WTC11 (cell line): ENCODE results near the gene HOXB3. TPM values are rescaled to one million over a fixed set of nuclear protein-coding genes. Genes with fewer than 3 reads are reported as not detected.

Source experiments
- ATAC-seq: fragments of 200-7000 bp; cut with Tn5 transposase; 2 replicates; pipeline ENCODE4 v1.10.0; 2021; ENCODE audit warnings: mild to moderate bottlenecking, moderate library complexity
- CTCF ChIA-PET: fragments of 300-600 bp; sonication (Branson Sonifier 250); formaldehyde crosslinking; loops from one replicate; lab custom pipeline; 2021; ENCODE audit warnings: antibody characterized with exemption; lab: Charles Lee
- POLR2A ChIA-PET: fragments of 350-600 bp; sonication (Branson Sonifier 250); formaldehyde crosslinking; loops from one replicate; lab custom pipeline; 2021; ENCODE audit warnings: antibody characterized with exemption; lab: Charles Lee
- DNase-seq: peaks from one replicate; pipeline ENCODE4 v3.0.0; 2021; ENCODE audit warnings: low spot score
- H3K27ac Mint-ChIP-seq: 2 replicates; pipeline ENCODE4 v1.8.0; 2021; ENCODE audit warnings: mixed read lengths
- H3K27me3 Mint-ChIP-seq: 2 replicates; pipeline ENCODE4 v1.8.0; 2021; ENCODE audit warnings: low read depth, mild to moderate bottlenecking, moderate library complexity, mixed read lengths
- H3K36me3 Mint-ChIP-seq: 2 replicates; pipeline ENCODE4 v1.8.0; 2021; ENCODE audit warnings: mixed read lengths
- H3K4me1 Mint-ChIP-seq: 2 replicates; pipeline ENCODE4 v1.8.0; 2022; ENCODE audit warnings: mixed read lengths
- H3K4me3 Mint-ChIP-seq: 2 replicates; pipeline ENCODE4 v1.8.0; 2021; ENCODE audit warnings: mild to moderate bottlenecking, moderate library complexity, mixed read lengths
- H3K9me3 Mint-ChIP-seq: 2 replicates; pipeline ENCODE4 v1.8.0; 2021; ENCODE audit warnings: mixed read lengths
- ARID4B ChIP-seq: sonication (generic); formaldehyde crosslinking; IDR thresholded peaks from 2 replicates; pipeline ENCODE4 v1.8.0; 2023; ENCODE audit warnings: missing genetic modification reagents, mild to moderate bottlenecking, borderline replicate concordance
- ATF2 ChIP-seq: sonication (generic); formaldehyde crosslinking; IDR thresholded peaks from 2 replicates; pipeline ENCODE4 v1.8.1; 2022; ENCODE audit warnings: low read depth, missing genetic modification reagents, borderline replicate concordance
- EMX1 ChIP-seq: fragments of 250-450 bp; sonication (Bioruptor Pico); IDR thresholded peaks from 2 replicates; pipeline ENCODE4 v1.8.0; 2021; ENCODE audit warnings: mild to moderate bottlenecking
- FOXJ3 ChIP-seq: sonication (generic); formaldehyde crosslinking; IDR thresholded peaks from 2 replicates; pipeline ENCODE4 v1.9.0; 2021; ENCODE audit warnings: missing genetic modification reagents, mild to moderate bottlenecking, borderline replicate concordance
- FOXK1 ChIP-seq: sonication (generic); formaldehyde crosslinking; IDR thresholded peaks from 2 replicates; pipeline ENCODE4 v1.8.0; 2022; ENCODE audit warnings: mild to moderate bottlenecking, moderate library complexity, missing genetic modification reagents
- GRHL2 ChIP-seq: fragments of 250-450 bp; sonication (Bioruptor Pico); IDR thresholded peaks from 2 replicates; pipeline ENCODE4 v1.8.0; 2022; ENCODE audit warnings: mild to moderate bottlenecking, moderate library complexity; ENCODE audit not compliant: insufficient replicate concordance, severe bottlenecking
- JAZF1 ChIP-seq: fragments of 250-450 bp; sonication (Bioruptor Pico); IDR thresholded peaks from 2 replicates; pipeline ENCODE4 v1.9.0; 2021; ENCODE audit warnings: moderate library complexity, mild to moderate bottlenecking, inconsistent platforms
- JUN ChIP-seq: sonication (generic); formaldehyde crosslinking; IDR thresholded peaks from 2 replicates; pipeline ENCODE4 v1.8.0; 2023; ENCODE audit warnings: mild to moderate bottlenecking, missing genetic modification reagents
- KAT7 ChIP-seq: sonication (generic); formaldehyde crosslinking; IDR thresholded peaks from 2 replicates; pipeline ENCODE4 v1.8.1; 2023; ENCODE audit warnings: missing genetic modification reagents, mild to moderate bottlenecking, borderline replicate concordance
- NFATC4 ChIP-seq: fragments of 250-450 bp; sonication (Bioruptor Pico); IDR thresholded peaks from 2 replicates; pipeline ENCODE4 v1.9.0; 2021; ENCODE audit warnings: mild to moderate bottlenecking
- RORB ChIP-seq: fragments of 250-450 bp; sonication (Bioruptor Pico); IDR thresholded peaks from 2 replicates; pipeline ENCODE4 v1.9.0; 2021; ENCODE audit warnings: mild to moderate bottlenecking
- SMAD3 ChIP-seq: sonication (generic); formaldehyde crosslinking; IDR thresholded peaks from 2 replicates; pipeline ENCODE4 v1.8.0; 2022; ENCODE audit warnings: missing genetic modification reagents, mild to moderate bottlenecking, borderline replicate concordance
- TEAD4 ChIP-seq: sonication (generic); formaldehyde crosslinking; IDR thresholded peaks from 2 replicates; pipeline ENCODE4 v1.8.0; 2022; ENCODE audit warnings: mild to moderate bottlenecking, missing genetic modification reagents
- ZMAT4 ChIP-seq: fragments of 250-450 bp; sonication (Bioruptor Pico); IDR thresholded peaks from 2 replicates; pipeline ENCODE4 v1.9.0; 2021; ENCODE audit warnings: mild to moderate bottlenecking
- total RNA-seq: library from RNA; stranded (reverse); gene quantifications from 3 replicates; pipeline ENCODE4 v1.2.3, GENCODE V29; 2021
- TF ChIP-seq, protein P1 (sequence below): sonication (generic); formaldehyde crosslinking; conservative IDR thresholded peaks from 2 replicates; pipeline ENCODE4 v1.8.1; 2023; ENCODE audit warnings: mild to moderate bottlenecking, low read depth, missing genetic modification reagents, moderate library complexity
- TF ChIP-seq, protein P2 (sequence below): fragments of 250-450 bp; sonication (Bioruptor Pico); IDR thresholded peaks from 2 replicates; pipeline ENCODE4 v1.8.0; 2021; ENCODE audit warnings: mild to moderate bottlenecking
- TF ChIP-seq, protein P3 (sequence below): sonication (generic); formaldehyde crosslinking; IDR thresholded peaks from 2 replicates; pipeline ENCODE4 v1.8.1; 2023; ENCODE audit warnings: mild to moderate bottlenecking, missing genetic modification reagents, moderate library complexity

The HOXB3 gene
- total RNA-seq, 1 experiment from 2014 or later, result 0.09 TPM

GRCh38 chr17:48546924-48547807 lies 42.9 kb downstream of the HOXB3 start:
- H3K27ac Mint-ChIP-seq, result no peak overlapping the region
- DNase-seq (no peak), ATAC-seq (no peak)
- H3K9me3 Mint-ChIP-seq, result no peaks in the 10 kb centered on the region
- no peak for TF ChIP-seq ATF2
- no peak for TF ChIP-seq FOXK1 (CRISPR knock-in tag)
- TF ChIP-seq KAT7 (CRISPR knock-in tag), result no peak
- TF ChIP-seq NFATC4 (CRISPR knock-in tag), result no peak
- no peak for TF ChIP-seq EMX1 (CRISPR knock-in tag)
- TF ChIP-seq ZMAT4 (CRISPR knock-in tag), result no peak
- no peaks in the 10 kb centered on the region for H3K36me3 Mint-ChIP-seq
- peak overlapping the region; percentile 41 for H3K4me3 Mint-ChIP-seq
- peaks cover 99% of the 10 kb centered on the region; the same call in 1 of the 2 replicates for H3K27me3 Mint-ChIP-seq
- H3K4me1 Mint-ChIP-seq, result peaks cover 74% of the 10 kb centered on the region
- CTCF ChIA-PET, result interaction anchor here (0.6 to 2.3 kb wide), 11 partner anchors 17 to 286 kb away, joined by 3 to 8 read pairs (median 4); no protein-coding TSS in a partner anchor
- POLR2A ChIA-PET, result interaction anchor here (0.5 to 1.0 kb wide), 2 partner anchors 18 to 163 kb away, joined by 3 to 4 read pairs; no protein-coding TSS in a partner anchor

DNA sequence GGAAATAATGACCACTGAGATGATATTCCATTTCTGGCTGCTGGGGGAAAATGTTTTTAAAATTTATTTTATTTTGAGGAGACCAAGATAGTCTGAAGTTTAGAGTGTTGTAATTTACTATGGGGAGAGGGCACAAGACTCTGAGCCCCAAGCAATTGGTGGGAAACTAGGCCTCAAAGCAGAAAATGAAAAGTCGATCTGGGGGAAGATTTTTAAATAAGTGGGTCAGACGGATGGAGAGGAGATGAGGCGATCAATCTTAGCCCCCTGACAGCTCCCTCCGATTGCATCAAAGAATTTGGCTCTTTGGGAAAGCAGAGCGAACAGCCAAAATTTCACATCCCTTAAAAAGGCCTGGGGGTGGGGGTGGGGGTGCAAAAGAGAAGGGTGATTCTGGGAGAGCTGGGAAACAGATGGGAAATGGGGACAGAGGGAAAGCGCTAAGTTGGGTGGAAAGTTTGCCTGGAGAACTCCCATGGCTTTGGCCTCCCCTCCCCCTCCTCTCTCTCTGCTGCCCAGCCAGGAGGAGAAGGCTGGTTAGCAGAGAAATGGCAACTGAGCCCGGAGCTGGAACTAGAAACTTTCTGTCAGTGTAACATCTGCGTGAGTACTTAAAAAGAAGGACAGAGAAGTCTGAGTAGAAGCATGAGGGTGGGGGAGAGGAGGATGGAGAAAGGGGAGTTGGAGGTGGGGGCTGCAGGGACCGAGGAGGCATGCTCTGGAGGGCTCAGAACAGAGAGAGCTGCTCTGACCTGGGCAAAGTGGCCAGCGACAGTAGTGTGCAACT lies 43.7 kb downstream of the HOXB3 start:
- ChIA-PET CTCF (interaction anchor here (0.8 to 2.3 kb wide), 9 partner anchors 18 to 285 kb away, joined by 3 to 8 read pairs (median 4); no protein-coding TSS in a partner anchor), POLR2A (interaction anchor here (0.5 to 1.0 kb wide), 3 partner anchors 17 to 163 kb away, joined by 3 to 4 read pairs (median 3); no protein-coding TSS in a partner anchor)
- no peak for TF ChIP-seq TEAD4 (CRISPR knock-in tag)
- TF ChIP-seq GRHL2 (CRISPR knock-in tag), result no peak
- TF ChIP-seq, protein P1, sequence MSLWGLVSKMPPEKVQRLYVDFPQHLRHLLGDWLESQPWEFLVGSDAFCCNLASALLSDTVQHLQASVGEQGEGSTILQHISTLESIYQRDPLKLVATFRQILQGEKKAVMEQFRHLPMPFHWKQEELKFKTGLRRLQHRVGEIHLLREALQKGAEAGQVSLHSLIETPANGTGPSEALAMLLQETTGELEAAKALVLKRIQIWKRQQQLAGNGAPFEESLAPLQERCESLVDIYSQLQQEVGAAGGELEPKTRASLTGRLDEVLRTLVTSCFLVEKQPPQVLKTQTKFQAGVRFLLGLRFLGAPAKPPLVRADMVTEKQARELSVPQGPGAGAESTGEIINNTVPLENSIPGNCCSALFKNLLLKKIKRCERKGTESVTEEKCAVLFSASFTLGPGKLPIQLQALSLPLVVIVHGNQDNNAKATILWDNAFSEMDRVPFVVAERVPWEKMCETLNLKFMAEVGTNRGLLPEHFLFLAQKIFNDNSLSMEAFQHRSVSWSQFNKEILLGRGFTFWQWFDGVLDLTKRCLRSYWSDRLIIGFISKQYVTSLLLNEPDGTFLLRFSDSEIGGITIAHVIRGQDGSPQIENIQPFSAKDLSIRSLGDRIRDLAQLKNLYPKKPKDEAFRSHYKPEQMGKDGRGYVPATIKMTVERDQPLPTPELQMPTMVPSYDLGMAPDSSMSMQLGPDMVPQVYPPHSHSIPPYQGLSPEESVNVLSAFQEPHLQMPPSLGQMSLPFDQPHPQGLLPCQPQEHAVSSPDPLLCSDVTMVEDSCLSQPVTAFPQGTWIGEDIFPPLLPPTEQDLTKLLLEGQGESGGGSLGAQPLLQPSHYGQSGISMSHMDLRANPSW (CRISPR knock-in tag), result no peak
- no peak for TF ChIP-seq RORB
- TF ChIP-seq SMAD3 (CRISPR knock-in tag), result no peak
- TF ChIP-seq FOXJ3, result no peak
- TF ChIP-seq ARID4B (CRISPR knock-in tag), result no peak
- TF ChIP-seq JUN (CRISPR knock-in tag), result no peak
- TF ChIP-seq, protein P2, sequence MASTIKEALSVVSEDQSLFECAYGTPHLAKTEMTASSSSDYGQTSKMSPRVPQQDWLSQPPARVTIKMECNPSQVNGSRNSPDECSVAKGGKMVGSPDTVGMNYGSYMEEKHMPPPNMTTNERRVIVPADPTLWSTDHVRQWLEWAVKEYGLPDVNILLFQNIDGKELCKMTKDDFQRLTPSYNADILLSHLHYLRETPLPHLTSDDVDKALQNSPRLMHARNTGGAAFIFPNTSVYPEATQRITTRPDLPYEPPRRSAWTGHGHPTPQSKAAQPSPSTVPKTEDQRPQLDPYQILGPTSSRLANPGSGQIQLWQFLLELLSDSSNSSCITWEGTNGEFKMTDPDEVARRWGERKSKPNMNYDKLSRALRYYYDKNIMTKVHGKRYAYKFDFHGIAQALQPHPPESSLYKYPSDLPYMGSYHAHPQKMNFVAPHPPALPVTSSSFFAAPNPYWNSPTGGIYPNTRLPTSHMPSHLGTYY (CRISPR knock-in tag), result no peak
- no peak for TF ChIP-seq JAZF1 (CRISPR knock-in tag)
- TF ChIP-seq, protein P3, sequence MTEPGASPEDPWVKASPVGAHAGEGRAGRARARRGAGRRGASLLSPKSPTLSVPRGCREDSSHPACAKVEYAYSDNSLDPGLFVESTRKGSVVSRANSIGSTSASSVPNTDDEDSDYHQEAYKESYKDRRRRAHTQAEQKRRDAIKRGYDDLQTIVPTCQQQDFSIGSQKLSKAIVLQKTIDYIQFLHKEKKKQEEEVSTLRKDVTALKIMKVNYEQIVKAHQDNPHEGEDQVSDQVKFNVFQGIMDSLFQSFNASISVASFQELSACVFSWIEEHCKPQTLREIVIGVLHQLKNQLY (CRISPR knock-in tag), result no peak
- no peaks in the 10 kb centered on the region for H3K36me3 Mint-ChIP-seq
- no peaks in the 10 kb centered on the region for H3K9me3 Mint-ChIP-seq
- H3K27ac Mint-ChIP-seq, result no peak overlapping the region
- ATAC-seq, result peak; percentile 19
- H3K4me3 Mint-ChIP-seq, result peak overlapping the region; percentile 37
- H3K27me3 Mint-ChIP-seq, result peaks cover 99% of the 10 kb centered on the region; the same call in 1 of the 2 replicates
- peak; percentile 58 for DNase-seq
- peaks cover 75% of the 10 kb centered on the region for H3K4me1 Mint-ChIP-seq
